Measurements from ENCODE around the gene CA4.

- TF ChIP-seq POLR2A (IDR thresholded peaks at IDR 0.05) (no peak), CTCF (IDR thresholded peaks at IDR 0.05) (no peak)
Measured at GRCh38 chr17:60108712-60109111, 41.1 kb upstream of the CA4 start.

Measured in lower leg skin (tissue), 3 donors.